Measurements from ENCODE around the gene HTRA3.
A peak's percentile ranks its signal among the peaks of the same experiment; 100 is the strongest.

The HTRA3 gene

DNA sequence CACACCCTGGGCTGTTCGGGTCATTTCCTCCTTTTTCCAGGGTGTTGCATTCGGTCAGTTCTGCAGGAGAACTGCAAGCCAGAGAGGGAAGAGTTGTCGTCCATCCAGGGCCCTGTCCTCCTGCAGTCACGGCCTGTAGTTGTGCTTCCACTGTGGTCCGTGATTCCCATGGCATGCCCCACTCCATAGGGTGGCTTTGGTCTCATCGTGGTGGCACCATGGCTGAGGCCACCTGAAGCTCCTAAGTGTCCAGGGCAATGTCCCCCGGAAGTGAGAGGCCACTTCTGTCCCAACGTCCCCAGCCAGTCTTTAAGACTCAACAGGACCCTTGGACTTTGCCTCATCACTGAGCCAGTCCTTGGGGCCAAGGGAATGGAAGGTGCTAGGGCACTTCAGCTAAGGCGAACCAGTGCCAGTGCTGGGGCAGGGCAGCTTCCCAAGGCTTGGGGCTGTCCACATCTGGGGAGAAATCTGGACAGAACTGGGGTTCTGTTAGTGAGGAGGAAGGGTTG is 83.7 kb downstream of the HTRA3 start:
- Histone ChIP-seq H3K9me3 (ENCODE audit: control insufficient read depth, low read length) (no peaks in the 10 kb centered on the region), H3K4me1 (ENCODE audit: control insufficient read depth, insufficient read depth, low read length) (peaks cover 17% of the 10 kb centered on the region), H3K9ac (ENCODE audit: low read length) (no peak overlapping the region), H3K4me3 (ENCODE audit: low read length) (no peak overlapping the region), H3K27me3 (replicated peaks; ENCODE audit: control insufficient read depth, insufficient read depth, low read length) (peaks cover 8% of the 10 kb centered on the region), H3K36me3 (ENCODE audit: control insufficient read depth, insufficient read depth, low read length, severe bottlenecking) (no peaks in the 10 kb centered on the region)
- no peak for DNase-seq (ENCODE audit: low read depth)

DNA sequence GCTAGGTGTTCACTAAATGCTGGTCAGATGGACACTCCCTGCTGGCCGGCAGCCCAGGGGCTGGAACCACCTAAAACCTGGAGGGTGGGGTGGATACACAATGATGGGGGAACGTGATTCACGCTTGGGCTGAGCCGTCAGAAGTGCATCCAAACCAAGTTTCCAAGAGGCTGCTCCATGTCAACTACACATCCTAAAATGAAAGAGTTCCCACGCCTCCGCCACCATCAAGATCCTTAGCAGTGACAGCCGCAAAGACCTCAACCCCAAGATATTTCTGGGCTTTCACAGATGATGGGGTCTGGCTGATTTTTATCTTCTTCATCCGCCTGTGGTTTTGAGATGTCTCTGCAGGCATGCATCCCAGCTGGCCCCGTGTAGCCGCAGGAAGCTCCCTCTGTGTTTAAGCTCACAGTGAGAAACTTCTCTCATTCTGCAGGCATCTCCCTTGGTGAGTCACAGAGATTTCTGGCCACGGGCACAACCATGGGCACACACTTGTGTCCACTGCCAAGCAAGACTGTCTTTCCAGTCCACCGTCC is 84.4 kb downstream of the HTRA3 start:
- Histone ChIP-seq H3K4me1 (ENCODE audit: control insufficient read depth, insufficient read depth, low read length) (peaks cover 17% of the 10 kb centered on the region), H3K9ac (ENCODE audit: low read length) (no peak overlapping the region), H3K4me3 (ENCODE audit: low read length) (no peak overlapping the region), H3K9me3 (ENCODE audit: control insufficient read depth, low read length) (no peaks in the 10 kb centered on the region), H3K36me3 (ENCODE audit: control insufficient read depth, insufficient read depth, low read length, severe bottlenecking) (no peaks in the 10 kb centered on the region), H3K27me3 (replicated peaks; ENCODE audit: control insufficient read depth, insufficient read depth, low read length) (peaks cover 8% of the 10 kb centered on the region)
- DNase-seq (ENCODE audit: low read depth), result peak; percentile 67

DNA sequence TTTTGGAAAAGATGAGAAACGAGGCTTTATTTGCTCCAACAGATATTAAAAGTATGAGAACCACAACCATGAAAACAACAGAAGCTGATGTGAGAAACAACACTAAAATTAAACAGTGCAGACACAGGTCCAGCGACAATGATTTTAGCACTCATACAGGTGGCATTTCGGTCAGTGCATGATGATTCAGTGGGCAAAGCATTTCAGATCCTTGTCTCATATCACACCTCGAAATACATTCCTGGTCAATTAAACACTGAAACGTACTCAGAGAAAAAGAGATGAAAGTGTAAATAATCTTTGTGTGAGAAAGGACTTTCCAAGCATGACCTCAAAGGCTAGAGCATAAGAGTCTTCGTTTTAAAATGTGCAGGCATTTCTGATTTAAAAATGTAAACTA is 85.8 kb downstream of the HTRA3 start:
- H3K36me3 ChIP-seq (ENCODE audit: control insufficient read depth, insufficient read depth, low read length, severe bottlenecking), result no peaks in the 10 kb centered on the region
- no peak overlapping the region for H3K4me3 ChIP-seq (ENCODE audit: low read length)
- peaks cover 3% of the 10 kb centered on the region for H3K27me3 ChIP-seq (replicated peaks; ENCODE audit: control insufficient read depth, insufficient read depth, low read length)
- peak; percentile 6 for DNase-seq (ENCODE audit: low read depth)
- H3K9ac ChIP-seq (ENCODE audit: low read length), result no peak overlapping the region
- H3K4me1 ChIP-seq (ENCODE audit: control insufficient read depth, insufficient read depth, low read length), result peaks cover 16% of the 10 kb centered on the region
- no peaks in the 10 kb centered on the region for H3K9me3 ChIP-seq (ENCODE audit: control insufficient read depth, low read length)

DNA sequence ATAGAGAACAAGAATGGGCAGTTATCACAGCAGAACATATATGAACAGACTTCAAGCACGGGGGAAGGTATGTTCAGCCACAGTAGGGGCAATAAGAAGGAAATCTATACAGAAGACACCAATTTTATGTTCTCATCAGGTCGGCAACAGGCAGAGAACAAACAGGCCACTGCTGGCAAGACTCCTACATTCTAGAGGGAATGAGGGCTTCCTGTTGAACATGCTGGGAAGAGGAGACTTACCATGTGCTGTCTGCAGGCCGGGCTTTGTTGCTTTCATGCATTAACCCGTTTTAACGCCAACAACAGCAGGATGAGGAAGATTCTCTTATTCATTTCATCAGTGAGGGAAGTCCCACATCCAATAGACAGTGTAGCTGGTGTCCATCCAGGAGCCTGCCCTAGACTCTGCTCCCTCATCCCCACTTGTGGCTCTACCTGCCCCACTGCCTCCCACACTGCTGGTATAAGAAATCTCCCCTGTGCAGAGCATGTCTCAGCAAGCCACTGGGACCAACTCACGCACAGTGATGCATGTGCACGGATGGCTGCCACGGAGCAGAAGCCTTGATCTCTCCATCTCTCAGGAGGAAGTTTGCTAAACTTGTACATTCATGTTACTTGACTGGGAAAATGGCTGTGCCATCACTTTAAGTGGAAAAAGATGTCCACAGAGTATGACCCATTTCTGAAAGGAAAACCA is 86.5 kb downstream of the HTRA3 start:
- Histone ChIP-seq H3K4me1 (ENCODE audit: control insufficient read depth, insufficient read depth, low read length) (peaks cover 13% of the 10 kb centered on the region), H3K9me3 (ENCODE audit: control insufficient read depth, low read length) (no peaks in the 10 kb centered on the region), H3K9ac (ENCODE audit: low read length) (no peak overlapping the region), H3K27me3 (replicated peaks; ENCODE audit: control insufficient read depth, insufficient read depth, low read length) (peaks cover 3% of the 10 kb centered on the region), H3K36me3 (ENCODE audit: control insufficient read depth, insufficient read depth, low read length, severe bottlenecking) (no peaks in the 10 kb centered on the region), H3K4me3 (ENCODE audit: low read length) (no peak overlapping the region)
- DNase-seq (ENCODE audit: low read depth), result peak; percentile 40
